A673 (cell line): ENCODE measurements around the gene TEAD1. TPM values are rescaled to one million over a fixed set of nuclear protein-coding genes. Genes with fewer than 3 reads are reported as not detected.

Experiments used
- BruUV-seq: library from RNA; stranded (reverse); fragments of 400-500 nt; replicated peaks from 2 replicates; lab custom pipeline; 2021; lab: Mats Ljungman, UMichigan
- CTCF ChIA-PET: fragments of 300-600 bp; sonication (Branson Sonifier 250); formaldehyde crosslinking; loops from one replicate; lab custom pipeline; 2022; ENCODE audit warnings: antibody characterized with exemption; lab: Charles Lee
- POLR2A ChIA-PET: fragments of 300-600 bp; sonication (Branson Sonifier 250); formaldehyde crosslinking; loops from one replicate; lab custom pipeline; 2022; ENCODE audit warnings: antibody characterized with exemption; ENCODE audit not compliant: low non-redundant PET; lab: Charles Lee
- DNase-seq: peaks from one replicate; pipeline ENCODE4 v3.0.0-alpha.2; 2015; ENCODE audit warnings: low spot score
- H3K27ac ChIP-seq: fragments of 200-600 bp; sonication (generic); 2 replicates; pipeline ENCODE4 v1.5.1; 2016; ENCODE audit warnings: mixed run types, low read depth, mild to moderate bottlenecking, mixed read lengths, antibody characterized with exemption, low read length; ENCODE audit not compliant: poor library complexity, severe bottlenecking
- H3K27me3 ChIP-seq: fragments of 200-600 bp; sonication (generic); replicated peaks from 2 replicates; pipeline ENCODE4 v1.6.1; 2017; ENCODE audit warnings: mixed run types, low read depth, mild to moderate bottlenecking, mixed read lengths, antibody characterized with exemption, low read length; ENCODE audit not compliant: insufficient read depth, poor library complexity
- H3K36me3 ChIP-seq: fragments of 200-600 bp; sonication (generic); 2 replicates; pipeline ENCODE4 v1.6.1; 2016; ENCODE audit warnings: mixed run types, mild to moderate bottlenecking, mixed read lengths, antibody characterized with exemption, low read length; ENCODE audit not compliant: insufficient read depth, poor library complexity, severe bottlenecking
- H3K4me1 ChIP-seq: fragments of 200-600 bp; sonication (generic); 2 replicates; pipeline ENCODE4 v1.6.1; 2017; ENCODE audit warnings: mixed run types, mild to moderate bottlenecking, mixed read lengths, antibody characterized with exemption, low read length; ENCODE audit not compliant: insufficient read depth, poor library complexity, severe bottlenecking
- H3K4me3 ChIP-seq: fragments of 200-600 bp; sonication (generic); 2 replicates; pipeline ENCODE4 v1.5.1; 2016; ENCODE audit warnings: low read depth, mixed run types, mild to moderate bottlenecking, mixed read lengths, low read length; ENCODE audit not compliant: poor library complexity, severe bottlenecking
- H3K9me3 ChIP-seq: fragments of 200-600 bp; sonication (generic); 2 replicates; pipeline ENCODE4 v1.6.1; 2016; ENCODE audit warnings: mixed run types, low read depth, mild to moderate bottlenecking, mixed read lengths, antibody characterized with exemption, low read length; ENCODE audit not compliant: poor library complexity, severe bottlenecking
- CTCF ChIP-seq: fragments of 300-800, 200-600 bp; sonication (generic); conservative IDR thresholded peaks from 2 replicates; pipeline ENCODE4 v1.5.1; 2017; ENCODE audit warnings: low read depth, mild to moderate bottlenecking, antibody characterized with exemption, low read length, moderate library complexity, mixed read lengths
- EZH2 ChIP-seq: fragments of 200-600 bp; sonication (generic); IDR thresholded peaks from 2 replicates; pipeline ENCODE4 v1.6.1; 2017; ENCODE audit warnings: borderline replicate concordance, low read depth, mild to moderate bottlenecking, mixed read lengths, antibody characterized with exemption, low read length; ENCODE audit not compliant: poor library complexity, severe bottlenecking
- intact Hi-C: fragments of 100-400 bp; cut with micrococcal nuclease; formaldehyde crosslinking; loops from one replicate; pipeline ENCODE4 v1.10.0; 2022; ENCODE audit not compliant: unreplicated experiment
- total RNA-seq: library from RNA; stranded (reverse); gene quantifications from 2 replicates; pipeline ENCODE4 v1.2.3, GENCODE V29; 2021

Gene TEAD1
- total RNA-seq, 1 experiment from 2014 or later, result 81.8 TPM

- no peak for TF ChIP-seq EZH2
- TF ChIP-seq CTCF, result no peak
- Histone ChIP-seq H3K36me3 (peaks cover 8% of the 10 kb centered on the region), H3K27ac (no peak overlapping the region), H3K27me3 (no peaks in the 10 kb centered on the region), H3K4me3 (no peak overlapping the region), H3K9me3 (no peaks in the 10 kb centered on the region), H3K4me1 (peaks cover 6% of the 10 kb centered on the region)
- no peak for DNase-seq
- intact Hi-C loops, result no loop called here
- no TSS peak for BruUV-seq
- ChIA-PET CTCF (no interaction called here), POLR2A (no interaction called here)
Measured at GRCh38 chr11:12901272-12901671, 227.1 kb downstream of the TEAD1 start.

- TF ChIP-seq CTCF, result no peak
- no peak for TF ChIP-seq EZH2
- Histone ChIP-seq H3K4me1 (peaks cover 6% of the 10 kb centered on the region), H3K27ac (no peak overlapping the region), H3K4me3 (no peak overlapping the region), H3K36me3 (peaks cover 7% of the 10 kb centered on the region), H3K9me3 (no peaks in the 10 kb centered on the region), H3K27me3 (no peaks in the 10 kb centered on the region)
- no TSS peak for BruUV-seq
- DNase-seq, result no peak
- ChIA-PET CTCF (no interaction called here), POLR2A (no interaction called here)
- intact Hi-C loops, result no loop called here
Measured at GRCh38 chr11:12901874-12902481, 227.8 kb downstream of the TEAD1 start.

- H3K4me3 ChIP-seq, result no peak overlapping the region
- intact Hi-C loops, result no loop called here
- no TSS peak for BruUV-seq
- no peak overlapping the region for H3K27ac ChIP-seq
- no peaks in the 10 kb centered on the region for H3K9me3 ChIP-seq
- peak; percentile 11 for DNase-seq
- POLR2A ChIA-PET, result no interaction called here
- TF ChIP-seq EZH2 (no peak), CTCF (no peak)
- H3K4me1 ChIP-seq, result peaks cover 6% of the 10 kb centered on the region
- peaks cover 5% of the 10 kb centered on the region for H3K36me3 ChIP-seq
- CTCF ChIA-PET, result no interaction called here
- H3K27me3 ChIP-seq, result no peaks in the 10 kb centered on the region
Measured at GRCh38 chr11:12902791-12903486, 228.7 kb downstream of the TEAD1 start.
